Thyroid gland (tissue), 4 donors: ENCODE results near the gene IDS. TPM values are rescaled to one million over a fixed set of nuclear protein-coding genes. Genes with fewer than 3 reads are reported as not detected.

Experiments
- DNase-seq, 2 donors: peaks; one replicate each; pipeline ENCODE4 v3.0.0-alpha.2; 2019
- H3K27ac ChIP-seq, 3 donors: fragments of 200-600 bp; sonication (generic); 1 replicate in 2 of 3; 2 replicates in 1 of 3; pipeline ENCODE4 v1.5.1; 2016 to 2019; ENCODE audit warnings: mild to moderate bottlenecking in 1 of 3, moderate library complexity in 1 of 3
- H3K27me3 ChIP-seq: fragments of 200-600 bp; sonication (generic); one replicate; pipeline ENCODE4 v1.5.1; 2019
- H3K36me3 ChIP-seq, 2 donors: fragments of 200-600 bp; sonication (generic); one replicate each; pipeline ENCODE4 v1.5.1; 2016 to 2019
- H3K4me1 ChIP-seq, 2 donors: fragments of 200-600 bp; sonication (generic); one replicate each; pipeline ENCODE4 v1.5.1; 2017 to 2019
- H3K4me3 ChIP-seq, 3 donors: fragments of 200-600 bp; sonication (generic); replicated peaks in 1 of 3; 1 replicate in 2 of 3; 2 replicates in 1 of 3; pipeline ENCODE4 v1.5.1; 2016; ENCODE audit warnings: mild to moderate bottlenecking in 1 of 3
- H3K9me3 ChIP-seq: fragments of 200-600 bp; sonication (generic); one replicate; pipeline ENCODE4 v1.5.1; 2017
- CTCF ChIP-seq, 6 experiments: fragments of 200-600 bp in 3 of 6; fragments of 450-650 bp in 3 of 6; sonication (generic) in 3 of 6; IDR thresholded peaks; one replicate each; pipeline ENCODE4 v1.5.1; 2016 to 2019; ENCODE audit warnings: antibody characterized with exemption in 6 of 6, mild to moderate bottlenecking in 2 of 6, inconsistent platforms in 1 of 6, moderate library complexity in 1 of 6
- POLR2A ChIP-seq, 2 donors: fragments of 450-650 bp; IDR thresholded peaks; one replicate each; pipeline ENCODE4 v1.6.1; 2017; ENCODE audit warnings: antibody characterized with exemption in 2 of 2, mild to moderate bottlenecking in 2 of 2, moderate library complexity in 1 of 2
- WGBS, 2 donors: methylation state at CpG; one replicate each; pipeline ENCODE4 v1.1.5; 2017; 5-methylcytosine and 5-hydroxymethylcytosine counted together
- intact Hi-C: fragments of 100-400 bp; cut with DNase I; formaldehyde crosslinking; loops from one replicate; pipeline ENCODE4 v1.15.1; 2023
- total RNA-seq, 4 donors: library from RNA; depleted of rRNA; stranded (reverse); fragments of >200 nt; gene quantifications; one replicate each; pipeline ENCODE4 v1.2.3, GENCODE V29; 2016

The IDS gene
- total RNA-seq, 4 donors from 2014 or later, result 76.8 to 88.6 (median 83.9) TPM

- H3K4me3 ChIP-seq, result no peak overlapping the region
- peaks cover 4 to 7% of the 10 kb centered on the region in 2 donors for H3K4me1 ChIP-seq
- H3K36me3 ChIP-seq, result no peaks in the 10 kb centered on the region
- H3K27ac ChIP-seq, result no peak overlapping the region
- H3K27me3 ChIP-seq, result no peaks in the 10 kb centered on the region
- DNase-seq, result no peak
- H3K9me3 ChIP-seq, result no peaks in the 10 kb centered on the region
- intact Hi-C loops, result no loop called here
- 50% methylated on average over 1 of the region's 1 CpG for WGBS, 2 donors
- TF ChIP-seq CTCF (IDR thresholded peaks at IDR 0.05), result no peak
- TF ChIP-seq POLR2A (IDR thresholded peaks at IDR 0.05), result no peak
Measured at GRCh38 chrX:149473966-149474365, 31.1 kb downstream of the IDS start.

GRCh38 chrX:149473092-149473491 lies 32.0 kb downstream of the IDS start:
- TF ChIP-seq POLR2A (IDR thresholded peaks at IDR 0.05), result no peak
- no peak for TF ChIP-seq CTCF (IDR thresholded peaks at IDR 0.05)
- intact Hi-C loops, result no loop called here
- H3K36me3 ChIP-seq, result no peaks in the 10 kb centered on the region
- no peak overlapping the region for H3K27ac ChIP-seq
- peaks cover 4 to 9% of the 10 kb centered on the region in 2 donors for H3K4me1 ChIP-seq
- H3K4me3 ChIP-seq, result no peak overlapping the region
- H3K9me3 ChIP-seq, result no peaks in the 10 kb centered on the region
- 100% methylated on average over 1 of the region's 1 CpG for WGBS, 2 donors
- no peak for DNase-seq
- no peaks in the 10 kb centered on the region for H3K27me3 ChIP-seq

- H3K9me3 ChIP-seq, result no peaks in the 10 kb centered on the region
- TF ChIP-seq POLR2A (IDR thresholded peaks at IDR 0.05) (no peak), CTCF (IDR thresholded peaks at IDR 0.05) (no peak)
- DNase-seq, result no peak
- no peak overlapping the region for H3K4me3 ChIP-seq
- H3K36me3 ChIP-seq, result no peaks in the 10 kb centered on the region
- H3K27ac ChIP-seq, result no peak overlapping the region
- intact Hi-C loops, result no loop called here
- H3K27me3 ChIP-seq, result no peaks in the 10 kb centered on the region
- H3K4me1 ChIP-seq, result peaks cover 4 to 9% of the 10 kb centered on the region in 2 donors
Measured at GRCh38 chrX:149472625-149473024, 32.5 kb downstream of the IDS start.

GRCh38 chrX:149471397-149471796 lies 33.7 kb downstream of the IDS start:
- Histone ChIP-seq H3K4me3 (no peak overlapping the region), H3K36me3 (no peaks in the 10 kb centered on the region), H3K27me3 (no peaks in the 10 kb centered on the region), H3K9me3 (no peaks in the 10 kb centered on the region), H3K27ac (no peak overlapping the region), H3K4me1 (peaks cover 4 to 9% of the 10 kb centered on the region in 2 donors)
- no peak for DNase-seq
- intact Hi-C loops, result no loop called here
- no peak for TF ChIP-seq POLR2A (IDR thresholded peaks at IDR 0.05)
- no peak for TF ChIP-seq CTCF (IDR thresholded peaks at IDR 0.05)
- 87 to 93% methylated on average over 8 of the region's 8 CpGs for WGBS, 2 donors

GRCh38 chrX:149470955-149471354 lies 34.2 kb downstream of the IDS start:
- H3K4me3 ChIP-seq, result no peak overlapping the region
- no peaks in the 10 kb centered on the region for H3K27me3 ChIP-seq
- no peak overlapping the region for H3K27ac ChIP-seq
- no peaks in the 10 kb centered on the region for H3K36me3 ChIP-seq
- TF ChIP-seq CTCF (IDR thresholded peaks at IDR 0.05), result peak; percentile 62 to 87 (median 80)
- TF ChIP-seq POLR2A (IDR thresholded peaks at IDR 0.05), result no peak
- peak; percentile 76 to 81 for DNase-seq
- intact Hi-C loops, result no loop called here
- peaks cover 4 to 9% of the 10 kb centered on the region in 2 donors for H3K4me1 ChIP-seq
- 19 to 60% methylated on average over 5 to 19 of the region's 23 CpGs for WGBS, 2 donors
- no peaks in the 10 kb centered on the region for H3K9me3 ChIP-seq
